H1 (cell line): ENCODE measurements around the gene ITGA5. TPM values are rescaled to one million over a fixed set of nuclear protein-coding genes. Genes with fewer than 3 reads are reported as not detected.

Source experiments
- CTCF ChIA-PET: fragments of 300-600 bp; sonication (Branson Sonifier 250); formaldehyde crosslinking; loops from one replicate; lab custom pipeline; 2021; ENCODE audit not compliant: partially characterized antibody; lab: Charles Lee
- POLR2A ChIA-PET: fragments of 300-600 bp; sonication (Branson Sonifier 250); formaldehyde crosslinking; loops from one replicate; lab custom pipeline; 2021; ENCODE audit warnings: inconsistent platforms; ENCODE audit not compliant: partially characterized antibody; lab: Charles Lee
- DNase-seq, 2 experiments: peaks; one replicate each; pipeline versions ENCODE4 v3.0.0 to v3.0.0-alpha.2; 2010 to 2022; ENCODE audit warnings: low spot score in 2 of 2, low read depth in 1 of 2, mixed read lengths in 1 of 2
- FAIRE-seq: peaks from 2 replicates; lab custom pipeline; 2011; peaks lifted over from hg19 to GRCh38; lab: Jason Lieb, UNC
- H2AFZ ChIP-seq: 2 replicates; pipeline ENCODE4 v1.8.1; 2012; ENCODE audit warnings: low read length, inconsistent platforms
- H2AK5ac ChIP-seq: 2 replicates; pipeline ENCODE4 v1.6.1; 2013; ENCODE audit warnings: low read depth, low read length
- H2BK120ac ChIP-seq: replicated peaks from 2 replicates; pipeline ENCODE3; 2013; ENCODE audit warnings: low read depth, low read length, inconsistent platforms
- H2BK12ac ChIP-seq: 2 replicates; pipeline ENCODE4 v1.6.1; 2013; ENCODE audit warnings: low read depth, low read length
- H2BK15ac ChIP-seq: 2 replicates; pipeline ENCODE4 v1.6.1; 2013; ENCODE audit warnings: low read length
- H2BK20ac ChIP-seq: 2 replicates; pipeline ENCODE4 v1.6.1; 2013; ENCODE audit warnings: low read length
- H2BK5ac ChIP-seq: 2 replicates; pipeline ENCODE4 v1.6.1; 2013; ENCODE audit warnings: low read depth, low read length
- H3K14ac ChIP-seq: 2 replicates; pipeline ENCODE4 v1.6.1; 2013; ENCODE audit warnings: inconsistent platforms; ENCODE audit not compliant: insufficient read length
- H3K18ac ChIP-seq: 2 replicates; pipeline ENCODE4 v1.6.1; 2013; ENCODE audit warnings: low read length; ENCODE audit errors: extremely low read depth
- H3K23ac ChIP-seq: 2 replicates; pipeline ENCODE4 v1.6.1; 2013; ENCODE audit warnings: inconsistent platforms; ENCODE audit not compliant: insufficient read length
- H3K23me2 ChIP-seq: 2 replicates; pipeline ENCODE4 v1.6.1; 2013; ENCODE audit warnings: low read depth, low read length
- H3K27ac ChIP-seq: 2 replicates; pipeline ENCODE4 v1.6.1; 2011; ENCODE audit warnings: low read depth, low read length, inconsistent platforms
- H3K27me3 ChIP-seq, 4 experiments: replicated peaks in 1 of 4; 1 replicate in 1 of 4; 2 replicates in 3 of 4; pipeline versions ENCODE4 v1.6.1 to v1.8.1; 2011 to 2013; ENCODE audit warnings: low read length in 3 of 4, mild to moderate bottlenecking in 3 of 4, inconsistent platforms in 2 of 4, mixed read lengths in 2 of 4, moderate library complexity in 1 of 4; ENCODE audit not compliant: control insufficient read depth in 3 of 4, insufficient read depth in 3 of 4; ENCODE audit errors: extremely low read depth in 1 of 4
- H3K36me3 ChIP-seq, 4 experiments: 2 replicates each; pipeline versions ENCODE4 v1.6.1 to v1.8.1; 2011 to 2013; ENCODE audit warnings: mild to moderate bottlenecking in 4 of 4, low read length in 3 of 4, moderate library complexity in 2 of 4, control low read depth in 1 of 4, inconsistent platforms in 1 of 4; ENCODE audit not compliant: insufficient read depth in 4 of 4, control insufficient read depth in 2 of 4
- H3K4ac ChIP-seq: replicated peaks from 2 replicates; pipeline ENCODE3; 2013; ENCODE audit warnings: low read length, low read depth, mixed read lengths, inconsistent platforms; ENCODE audit not compliant: insufficient read length
- H3K4me1 ChIP-seq, 4 experiments: replicated peaks in 1 of 4; 1 replicate in 1 of 4; 2 replicates in 3 of 4; pipeline versions ENCODE4 v1.6.1 to v1.8.1; 2011 to 2013; ENCODE audit warnings: low read length in 3 of 4, inconsistent platforms in 2 of 4, mixed read lengths in 1 of 4; ENCODE audit not compliant: insufficient read depth in 4 of 4, control insufficient read depth in 3 of 4
- H3K4me2 ChIP-seq, 2 experiments: 2 replicates each; pipeline versions ENCODE4 v1.6.1 to v1.8.1; 2011 to 2013; ENCODE audit warnings: low read depth in 2 of 2, low read length in 2 of 2, control low read depth in 1 of 2, inconsistent platforms in 1 of 2, mild to moderate bottlenecking in 1 of 2; ENCODE audit not compliant: insufficient read depth in 1 of 2
- H3K4me3 ChIP-seq, 4 experiments: fragments of 200-600, 300-600 bp in 1 of 4; sonication (generic), shearing (Covaris generic), sonication (Bioruptor Twin) in 1 of 4; 2 replicates each; pipeline versions ENCODE4 v1.5.1 to v1.8.1; 2011 to 2016; ENCODE audit warnings: low read length in 4 of 4, low read depth in 3 of 4, control low read depth in 2 of 4, inconsistent platforms in 2 of 4, mild to moderate bottlenecking in 2 of 4, mixed read lengths in 1 of 4, moderate library complexity in 1 of 4; ENCODE audit not compliant: insufficient read depth in 2 of 4; ENCODE audit errors: extremely low read depth in 1 of 4
- H3K56ac ChIP-seq: replicated peaks from 2 replicates; pipeline ENCODE3; 2013; ENCODE audit warnings: low read depth, mild to moderate bottlenecking, mixed read lengths, low read length, inconsistent platforms; ENCODE audit not compliant: insufficient read length
- H3K79me1 ChIP-seq: 2 replicates; pipeline ENCODE4 v1.6.1; 2013; ENCODE audit warnings: low read depth, low read length, control low read depth
- H3K79me2 ChIP-seq, 2 experiments: 2 replicates each; pipeline versions ENCODE4 v1.6.1 to v1.8.1; 2012 to 2013; ENCODE audit warnings: low read length in 2 of 2, mild to moderate bottlenecking in 2 of 2, inconsistent platforms in 1 of 2; ENCODE audit not compliant: insufficient read depth in 2 of 2, control insufficient read depth in 1 of 2
- H3K9ac ChIP-seq, 4 experiments: replicated peaks in 1 of 4; 1 replicate in 1 of 4; 2 replicates in 3 of 4; pipeline versions ENCODE4 v1.6.1 to v1.8.1; 2011 to 2013; ENCODE audit warnings: low read depth in 3 of 4, low read length in 3 of 4, control low read depth in 2 of 4, mild to moderate bottlenecking in 2 of 4, moderate library complexity in 2 of 4, inconsistent platforms in 1 of 4; ENCODE audit errors: extremely low read depth in 1 of 4
- H3K9me3 ChIP-seq, 2 experiments: 2 replicates each; pipeline versions ENCODE4 v1.6.1 to v1.8.1; 2012 to 2013; ENCODE audit warnings: mild to moderate bottlenecking in 2 of 2, moderate library complexity in 2 of 2, control low read depth in 1 of 2, inconsistent platforms in 1 of 2, low read depth in 1 of 2, low read length in 1 of 2, mixed read lengths in 1 of 2; ENCODE audit not compliant: insufficient read depth in 2 of 2
- H4K20me1 ChIP-seq, 2 experiments: replicated peaks in 1 of 2; 2 replicates each; pipeline versions ENCODE3 to v1.8.1; 2011 to 2013; ENCODE audit warnings: inconsistent platforms in 2 of 2, low read length in 2 of 2, mild to moderate bottlenecking in 1 of 2; ENCODE audit not compliant: insufficient read depth in 2 of 2, control insufficient read depth in 1 of 2
- H4K5ac ChIP-seq: 2 replicates; pipeline ENCODE4 v1.6.1; 2013; ENCODE audit warnings: low read length, low read depth, mixed read lengths, inconsistent platforms; ENCODE audit not compliant: insufficient read length
- H4K8ac ChIP-seq: 2 replicates; pipeline ENCODE4 v1.8.0; 2013; ENCODE audit warnings: mild to moderate bottlenecking, moderate library complexity, low read length, inconsistent platforms; ENCODE audit not compliant: insufficient read depth; ENCODE audit errors: extremely low read depth
- H4K91ac ChIP-seq: replicated peaks from 2 replicates; pipeline ENCODE3; 2013; ENCODE audit warnings: low read length, mixed read lengths, inconsistent platforms; ENCODE audit not compliant: insufficient read length
- CHD1 ChIP-seq: IDR thresholded peaks from 2 replicates; pipeline ENCODE4 v1.6.1; 2012; ENCODE audit warnings: low read depth, low read length, improper control_type of control experiment
- CHD2 ChIP-seq: IDR thresholded peaks from 2 replicates; pipeline ENCODE4 v1.6.1; 2012; ENCODE audit warnings: low read length, improper control_type of control experiment
- CTCF ChIP-seq, 3 experiments: IDR thresholded peaks; 1 replicate in 2 of 3; 2 replicates in 1 of 3; pipeline versions ENCODE4 v1.5.1 to v1.6.1; 2011; ENCODE audit warnings: low read length in 3 of 3, mild to moderate bottlenecking in 3 of 3, inconsistent platforms in 2 of 3, low read depth in 1 of 3, moderate library complexity in 1 of 3; ENCODE audit not compliant: insufficient read depth in 1 of 3; ENCODE audit errors: control extremely low read depth in 1 of 3
- GTF2F1 ChIP-seq: IDR thresholded peaks from 2 replicates; pipeline ENCODE4 v1.6.1; 2012; ENCODE audit warnings: low read depth, low read length, improper control_type of control experiment, borderline replicate concordance
- KDM4A ChIP-seq: IDR thresholded peaks from one replicate; pipeline ENCODE4 v1.7.1; 2012; ENCODE audit warnings: low read depth, mild to moderate bottlenecking, moderate library complexity, low read length, inconsistent platforms; ENCODE audit not compliant: severe bottlenecking
- SIN3A ChIP-seq, 2 experiments: IDR thresholded peaks in 1 of 2; conservative IDR thresholded peaks in 1 of 2; 2 replicates each; pipeline ENCODE4 v1.6.1; 2011 to 2012; ENCODE audit warnings: low read length in 2 of 2, improper control_type of control experiment in 1 of 2, low read depth in 1 of 2, mild to moderate bottlenecking in 1 of 2
- SP1 ChIP-seq: IDR thresholded peaks from 2 replicates; pipeline ENCODE4 v1.6.1; 2011; ENCODE audit warnings: low read depth, low read length
- WGBS, 2 experiments: shearing (Covaris generic) in 1 of 2; methylation state at CpG; one replicate each; pipeline versions ENCODE4 v1.1.6 to v1.1.7; 2013 to 2015; ENCODE audit warnings: low lambda C conversion rate in 2 of 2, mixed read lengths in 2 of 2, inconsistent platforms in 1 of 2, low coverage in 1 of 2, missing lambda C conversion rate in 1 of 2; ENCODE audit not compliant: insufficient replicate concordance in 2 of 2, insufficient coverage in 1 of 2, insufficient read length in 1 of 2; ENCODE audit errors: extremely low coverage in 1 of 2, missing lambda C conversion rate in 1 of 2; 5-methylcytosine and 5-hydroxymethylcytosine counted together
- polyA plus RNA-seq, 7 experiments: library from polyadenylated mRNA; depleted of rRNA in 3 of 7; stranded (reverse) in 5 of 7; unstranded in 2 of 7; fragments of >200 nt in 5 of 7; fragments of 200-250 nt in 2 of 7; gene quantifications; 1 replicate in 5 of 7; 2 replicates in 1 of 7; 4 replicates in 1 of 7; pipeline versions ENCODE4 v1.2.1 to v1.2.3, GENCODE V29; 2011 to 2013; ENCODE audit warnings: missing spikeins in 2 of 7, mixed read lengths in 2 of 7
- total RNA-seq: library from RNA; stranded (reverse); fragmentation: NEBNext Ultra II Directional; extraction: Animal tissue kit (Norgen Biotek cat#: 25700); gene quantifications from 2 replicates; pipeline ENCODE4 v1.2.1, GENCODE V29; 2021

Gene ITGA5
- total and polyA plus RNA-seq, 2 of the 8 experiments (the other 6 are each of a cell fraction or from before 2014, with no cell fraction given) = 11.6 to 19.4 TPM

GRCh38 chr12:54398995-54399793 lies 19.9 kb downstream of the ITGA5 start:
- H2BK5ac ChIP-seq = no peak overlapping the region
- FAIRE-seq = peak; percentile 83
- no peak overlapping the region for H3K56ac ChIP-seq
- TF ChIP-seq SIN3A (conservative IDR thresholded peaks at IDR 0.05 in 1 of 2, IDR thresholded peaks at IDR 0.05 in 1 of 2; ENCODE audit: low read depth in 1 of 2, low read length in 2 of 2) (0 out of 4 replicates have a peak, but pooled peaks of 1 of the 2 experiments have one; percentile 30), CHD2 (0 out of 2 replicates have a peak, but pooled peaks have one; percentile 53), CHD1 (no peak), SP1 (no peak), GTF2F1 (0 out of 2 replicates have a peak, but pooled peaks have one; percentile 16), KDM4A (no peak), CTCF (IDR thresholded peaks at IDR 0.05; ENCODE audit: control extremely low read depth in 1 of 3, insufficient read depth in 1 of 3, low read depth in 1 of 3, low read length in 3 of 3) (peak; percentile 97 to 100 (median 99))

More at GRCh38 chr12:54398995-54399793, 19.9 kb downstream of the ITGA5 start:
- ChIA-PET CTCF (interaction anchor here (0.6 to 12.3 kb wide), 53 partner anchors 8 to 1902 kb away, joined by 3 to 742 read pairs (median 5); partner anchors contain the start of genes ITGA5, NCKAP1L and ZNF385A), POLR2A (interaction anchor here (0.6 to 2.1 kb wide), 12 partner anchors 12 to 119 kb away, joined by 3 to 10 read pairs (median 4); partner anchors contain the start of genes CBX5 and HNRNPA1)
- no peaks in the 10 kb centered on the region for H3K23me2 ChIP-seq
- H3K9ac ChIP-seq = no peak overlapping the region
- no peaks in the 10 kb centered on the region for H3K4me1 ChIP-seq
- H3K9me3 ChIP-seq = no peaks in the 10 kb centered on the region
- H3K79me2 ChIP-seq = no peaks in the 10 kb centered on the region
- no peak overlapping the region for H3K4me2 ChIP-seq
- no peak overlapping the region for H2AFZ ChIP-seq
- no peak overlapping the region for H2BK120ac ChIP-seq
- no peak overlapping the region for H4K8ac ChIP-seq
- peak in 1 of 2 experiments; percentile 98 for DNase-seq
- H3K23ac ChIP-seq = no peak overlapping the region
- no peak overlapping the region for H3K18ac ChIP-seq
- H3K36me3 ChIP-seq = peaks cover 10 to 27% (median 14%) of the 10 kb centered on the region in 4 experiments; a peak in 7 of 8 replicates
- 72% methylated on average over 8 of the region's 8 CpGs; no CpG with 5 or more reads in 1 of the 2 experiments for WGBS, 2 experiments
- no peak overlapping the region for H3K4me3 ChIP-seq
- H2BK12ac ChIP-seq = no peak overlapping the region
- H2AK5ac ChIP-seq = no peak overlapping the region
- H4K5ac ChIP-seq = no peak overlapping the region
- no peaks in the 10 kb centered on the region for H3K27me3 ChIP-seq
- no peak overlapping the region for H3K14ac ChIP-seq
- H2BK15ac ChIP-seq = no peak overlapping the region
- H4K20me1 ChIP-seq = peaks cover 0 to 2% of the 10 kb centered on the region in 2 experiments
- no peak overlapping the region for H3K27ac ChIP-seq
- H3K4ac ChIP-seq = no peak overlapping the region
- H2BK20ac ChIP-seq = no peak overlapping the region
- H3K79me1 ChIP-seq = no peaks in the 10 kb centered on the region
- no peak overlapping the region for H4K91ac ChIP-seq
